Measurements from ENCODE around the gene ALDH1L1.
"Not testable (repeated sequence)": the region's sequence is repeated elsewhere in the genome, so short reads cannot be mapped to it uniquely, and the experiment has no call there.

ALDH1L1 gene

GRCh38 chr3:126082362-126083137, 97.8 kb downstream of the ALDH1L1 start:
- no peak for DNase-seq (ENCODE audit: low spot score)

- peak; percentile 6 for DNase-seq (ENCODE audit: low spot score)
These were observed 98.6 kb downstream of the ALDH1L1 start for GRCh38 chr3:126081618-126082361.

DNA sequence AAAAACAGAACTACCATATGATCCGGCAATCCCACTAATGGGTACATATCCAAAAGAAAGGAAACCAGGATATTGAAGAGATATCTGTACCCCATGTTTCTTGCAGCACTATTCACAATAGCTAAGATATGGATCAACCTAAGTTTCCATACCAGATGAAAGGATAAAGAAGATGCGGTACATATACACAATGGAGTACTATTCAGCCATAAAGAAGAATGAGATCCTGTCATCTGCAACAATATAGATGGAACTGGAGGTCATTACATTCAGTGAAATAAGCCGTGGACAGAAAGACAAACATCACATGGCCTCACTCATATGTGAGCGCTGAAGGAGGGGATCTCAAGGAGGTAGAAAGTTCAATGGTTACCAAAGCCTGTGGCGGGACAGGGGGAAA, 99.4 kb downstream of the ALDH1L1 start:
- no peak for DNase-seq (ENCODE audit: low spot score)

DNA sequence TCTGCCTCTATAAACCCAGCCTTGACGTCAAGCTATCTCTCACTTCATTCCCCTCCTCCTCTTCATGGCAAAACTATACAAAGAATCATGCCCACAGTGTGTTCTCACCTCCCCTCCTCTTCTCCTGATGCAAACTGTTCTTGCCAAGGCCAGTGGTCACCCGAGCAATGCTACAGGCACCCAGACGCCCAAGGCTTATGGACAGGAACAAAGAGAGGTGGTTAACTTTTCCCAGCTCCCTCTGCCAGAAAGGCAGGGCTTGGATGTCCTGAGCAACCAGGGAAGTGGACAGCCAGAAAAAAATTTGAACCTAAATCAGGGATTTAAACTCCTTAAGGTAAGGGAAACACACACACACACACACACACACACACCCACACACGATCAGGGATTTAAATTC, 101.5 kb downstream of the ALDH1L1 start:
- DNase-seq (ENCODE audit: low spot score) = no peak

- no peak for DNase-seq (ENCODE audit: low spot score)
These were observed 102.6 kb downstream of the ALDH1L1 start for GRCh38 chr3:126077754-126078153.

GRCh38 chr3:126076140-126076539, 104.2 kb downstream of the ALDH1L1 start:
- no peak for DNase-seq (ENCODE audit: low spot score)

DNA sequence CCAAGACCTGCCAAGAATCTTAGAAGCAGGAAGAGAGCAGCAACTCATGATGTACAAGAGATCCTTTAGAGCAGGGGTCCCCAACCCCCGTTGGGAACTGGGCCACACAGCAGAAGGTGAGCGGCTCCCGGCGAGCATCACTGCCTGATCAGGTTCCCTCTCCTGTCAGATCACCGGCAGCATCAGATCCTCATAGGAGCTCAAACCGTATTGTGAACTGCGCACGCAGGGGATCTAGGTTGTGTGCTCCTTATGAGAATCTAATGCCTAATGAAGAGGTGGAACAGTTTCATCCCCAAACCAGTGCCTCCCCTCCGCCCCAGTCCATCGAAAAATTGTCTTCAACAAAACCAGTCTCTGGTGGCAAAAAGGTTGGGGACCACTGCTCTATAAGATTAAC, 110.2 kb downstream of the ALDH1L1 start:
- DNase-seq (ENCODE audit: low spot score) = no peak

GRCh38 chr3:126067959-126068358, 112.4 kb downstream of the ALDH1L1 start:
- DNase-seq (ENCODE audit: low spot score) = no peak

DNA sequence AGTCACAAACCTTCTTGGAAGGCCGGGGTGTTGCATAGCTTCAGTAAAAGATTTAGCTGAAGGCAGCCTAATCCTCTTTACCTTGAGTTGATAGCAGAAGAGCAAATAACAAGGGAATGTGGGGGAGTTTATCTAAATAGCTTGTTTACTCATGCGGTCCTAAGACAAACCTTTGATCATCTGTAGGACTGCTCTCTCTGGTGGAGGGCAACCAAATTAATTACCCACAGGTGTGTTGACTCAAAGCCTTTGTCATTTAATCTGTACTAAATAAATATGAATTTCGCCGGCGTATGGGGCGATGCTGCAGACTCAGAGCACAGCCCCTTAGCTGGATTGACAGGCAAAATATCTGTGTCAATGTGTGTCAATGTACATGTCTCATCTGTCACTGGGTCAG, 113.7 kb downstream of the ALDH1L1 start:
- not testable (repeated sequence) for DNase-seq (ENCODE audit: low spot score)

- DNase-seq (ENCODE audit: low spot score) = no peak
These were observed 114.5 kb downstream of the ALDH1L1 start for GRCh38 chr3:126065876-126066275.

- DNase-seq (ENCODE audit: low spot score) = no peak
These were observed 115.6 kb downstream of the ALDH1L1 start for GRCh38 chr3:126064627-126065258.

DNA sequence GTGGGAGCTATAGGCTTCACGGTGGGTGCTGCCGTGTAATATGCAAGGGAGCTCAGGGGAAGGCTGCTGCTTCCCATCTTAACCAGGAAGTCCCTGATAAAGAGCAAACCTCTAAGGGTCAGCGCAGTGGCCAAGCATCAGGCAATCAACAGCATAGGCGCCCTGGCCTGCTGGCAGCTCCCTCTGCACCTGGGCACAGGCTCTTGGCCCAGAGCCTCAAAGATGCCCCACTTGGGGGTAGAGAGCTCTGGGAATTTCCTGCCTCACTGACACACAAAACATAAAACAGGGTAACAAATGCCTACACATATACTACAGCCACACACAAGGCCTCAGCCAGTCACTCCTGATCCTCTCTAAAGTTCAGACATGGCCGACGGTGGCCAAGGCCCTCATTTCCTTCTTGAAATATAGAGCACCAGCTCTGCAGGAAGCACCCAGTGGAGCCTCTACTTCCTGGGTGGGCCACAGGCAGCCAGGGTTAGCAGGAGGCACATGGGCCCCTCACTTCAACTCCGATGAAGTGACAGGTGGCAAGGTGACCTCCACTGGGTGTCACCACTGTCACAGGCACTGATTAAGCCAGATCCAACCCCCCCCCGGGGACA, 116.9 kb downstream of the ALDH1L1 start:
- DNase-seq (ENCODE audit: low spot score) = no peak

GRCh38 chr3:126061301-126062032, 118.9 kb downstream of the ALDH1L1 start:
- DNase-seq (ENCODE audit: low spot score) = no peak

GRCh38 chr3:126060613-126061145, 119.7 kb downstream of the ALDH1L1 start:
- no peak for DNase-seq (ENCODE audit: low spot score)

DNA sequence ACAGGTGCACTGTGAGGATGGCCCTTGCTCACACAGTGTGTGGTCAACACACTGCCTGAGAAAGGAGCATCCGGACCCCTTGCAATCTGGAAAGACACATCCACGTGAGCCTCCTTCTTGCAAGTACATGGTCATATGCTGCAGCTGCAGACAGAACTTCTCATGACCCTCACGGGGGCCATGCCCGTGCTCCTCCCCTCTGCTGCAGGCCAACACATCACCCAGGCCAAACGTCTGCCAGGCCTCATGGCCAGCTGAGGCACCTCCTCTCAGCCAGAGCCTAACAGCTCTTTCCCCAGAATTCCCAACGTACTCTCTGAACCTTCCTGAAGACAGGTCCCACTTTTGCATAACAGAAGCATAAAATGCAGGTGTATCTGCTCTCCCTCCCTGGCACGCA, 121.7 kb downstream of the ALDH1L1 start:
- no peak for DNase-seq (ENCODE audit: low spot score)

- DNase-seq (ENCODE audit: low spot score) = no peak
These were observed 122.5 kb downstream of the ALDH1L1 start for GRCh38 chr3:126057936-126058335.

GRCh38 chr3:126057501-126057819, 122.9 kb downstream of the ALDH1L1 start:
- DNase-seq (ENCODE audit: low spot score) = no peak

GRCh38 chr3:126056681-126057500, 123.5 kb downstream of the ALDH1L1 start:
- DNase-seq (ENCODE audit: low spot score) = no peak

GRCh38 chr3:126056088-126056487, 124.3 kb downstream of the ALDH1L1 start:
- DNase-seq (ENCODE audit: low spot score) = no peak

DNA sequence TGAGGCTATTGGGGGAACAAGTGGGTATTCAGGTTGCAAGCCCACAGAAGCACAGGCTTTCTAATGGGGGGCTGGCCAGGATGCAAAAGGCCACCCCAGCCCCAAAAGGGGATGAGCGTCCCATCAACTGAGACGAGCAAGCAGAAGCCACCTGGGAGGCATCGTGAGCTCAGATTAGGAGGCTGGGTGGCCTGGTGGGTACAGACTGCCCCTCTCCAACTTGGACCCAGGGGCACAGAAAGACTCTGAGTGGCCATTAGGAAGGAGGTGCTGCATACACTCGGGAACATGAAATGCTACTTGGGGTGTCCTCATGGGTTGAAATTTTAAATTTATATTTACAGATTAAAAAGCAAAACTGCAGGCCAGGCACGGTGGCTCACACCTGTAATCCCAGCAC, 125.5 kb downstream of the ALDH1L1 start:
- DNase-seq (ENCODE audit: low spot score) = no peak
